SJSA1 (cell line): ENCODE measurements around the gene COPB1. TPM values are rescaled to one million over a fixed set of nuclear protein-coding genes. Genes with fewer than 3 reads are reported as not detected.
A peak's percentile ranks its signal among the peaks of the same experiment; 100 is the strongest.

ENCODE experiments used
- DNase-seq, 2 experiments: peaks; one replicate each; pipeline ENCODE4 v3.0.0-alpha.2; 2015 to 2020; ENCODE audit warnings: low spot score in 2 of 2, low read depth in 1 of 2
- H3K27ac ChIP-seq: fragments of 250-450 bp; sonication (Bioruptor Pico); 2 replicates; pipeline ENCODE4 v1.5.1; 2020; ENCODE audit warnings: mild to moderate bottlenecking, moderate library complexity
- H3K27me3 ChIP-seq: fragments of 250-450 bp; sonication (Bioruptor Pico); replicated peaks from 2 replicates; pipeline ENCODE4 v1.5.1; 2020; ENCODE audit warnings: mild to moderate bottlenecking, moderate library complexity
- H3K36me3 ChIP-seq: fragments of 250-450 bp; sonication (Bioruptor Pico); 2 replicates; pipeline ENCODE4 v1.5.1; 2020; ENCODE audit warnings: mild to moderate bottlenecking
- H3K4me1 ChIP-seq: fragments of 250-450 bp; sonication (Bioruptor Pico); replicated peaks from 2 replicates; pipeline ENCODE4 v1.6.1; 2021; ENCODE audit warnings: mild to moderate bottlenecking
- H3K4me3 ChIP-seq: fragments of 250-450 bp; sonication (Bioruptor Pico); 2 replicates; pipeline ENCODE4 v1.5.1; 2020; ENCODE audit warnings: mild to moderate bottlenecking
- H3K9me3 ChIP-seq: fragments of 250-450 bp; sonication (Bioruptor Pico); replicated peaks from 2 replicates; pipeline ENCODE4 v1.5.1; 2020; ENCODE audit warnings: mild to moderate bottlenecking
- total RNA-seq: library from RNA; depleted of rRNA; stranded (reverse); fragments of >200 nt; shearing (Covaris generic); gene quantifications from 2 replicates; pipeline ENCODE4 v1.2.3, GENCODE V29; 2014

The COPB1 gene
- total RNA-seq, 1 experiment from 2014 or later: 423 TPM

- DNase-seq: no peak
- Histone ChIP-seq H3K27ac (no peak overlapping the region), H3K27me3 (no peaks in the 10 kb centered on the region), H3K4me1 (no peaks in the 10 kb centered on the region), H3K4me3 (no peak overlapping the region), H3K9me3 (no peaks in the 10 kb centered on the region), H3K36me3 (peaks cover 100% of the 10 kb centered on the region)
Measured at GRCh38 chr11:14480716-14481115, 18.9 kb downstream of the COPB1 start.

- DNase-seq: no peak
- Histone ChIP-seq H3K36me3 (peaks cover 100% of the 10 kb centered on the region), H3K4me3 (no peak overlapping the region), H3K27ac (no peak overlapping the region), H3K9me3 (no peaks in the 10 kb centered on the region), H3K27me3 (no peaks in the 10 kb centered on the region), H3K4me1 (no peaks in the 10 kb centered on the region; the same call in 1 of the 2 replicates)
Measured at GRCh38 chr11:14471127-14471526, 28.5 kb downstream of the COPB1 start.

GRCh38 chr11:14463623-14464022 lies 36.0 kb downstream of the COPB1 start:
- Histone ChIP-seq H3K27ac (no peak overlapping the region), H3K27me3 (no peaks in the 10 kb centered on the region), H3K9me3 (no peaks in the 10 kb centered on the region), H3K4me3 (no peak overlapping the region), H3K36me3 (peaks cover 99% of the 10 kb centered on the region), H3K4me1 (no peaks in the 10 kb centered on the region)
- DNase-seq: no peak

- DNase-seq: no peak
- Histone ChIP-seq H3K36me3 (peaks cover 91% of the 10 kb centered on the region), H3K27me3 (no peaks in the 10 kb centered on the region), H3K9me3 (no peaks in the 10 kb centered on the region), H3K27ac (no peak overlapping the region), H3K4me3 (no peak overlapping the region), H3K4me1 (no peaks in the 10 kb centered on the region)
Measured at GRCh38 chr11:14460147-14460546, 39.5 kb downstream of the COPB1 start.

- Histone ChIP-seq H3K27me3 (no peaks in the 10 kb centered on the region), H3K9me3 (no peaks in the 10 kb centered on the region), H3K27ac (no peak overlapping the region), H3K4me1 (no peaks in the 10 kb centered on the region), H3K36me3 (peaks cover 74% of the 10 kb centered on the region), H3K4me3 (no peak overlapping the region)
- no peak for DNase-seq
Measured at GRCh38 chr11:14458377-14458776, 41.2 kb downstream of the COPB1 start.

- no peak overlapping the region for H3K27ac ChIP-seq
- DNase-seq: no peak
- peaks cover 64% of the 10 kb centered on the region for H3K36me3 ChIP-seq
Measured at GRCh38 chr11:14455648-14456430, 43.8 kb downstream of the COPB1 start.

GRCh38 chr11:14454861-14455632 lies 44.6 kb downstream of the COPB1 start:
- H3K27ac ChIP-seq: no peak overlapping the region
- H3K4me3 ChIP-seq: no peak overlapping the region
- H3K27me3 ChIP-seq: no peaks in the 10 kb centered on the region
- H3K4me1 ChIP-seq: peaks cover 5% of the 10 kb centered on the region
- peak in 1 of 2 experiments; percentile 79 for DNase-seq
- H3K9me3 ChIP-seq: 0 out of 2 replicates have a peak, but pooled peaks cover 3% of the 10 kb centered on the region
- H3K36me3 ChIP-seq: peaks cover 56% of the 10 kb centered on the region

More at GRCh38 chr11:14455648-14456430, 43.8 kb downstream of the COPB1 start:
- Histone ChIP-seq H3K27me3 (no peaks in the 10 kb centered on the region), H3K9me3 (0 out of 2 replicates have a peak, but pooled peaks cover 3% of the 10 kb centered on the region), H3K4me3 (no peak overlapping the region), H3K4me1 (peaks cover 5% of the 10 kb centered on the region)

GRCh38 chr11:14451825-14452224 lies 47.8 kb downstream of the COPB1 start:
- no peaks in the 10 kb centered on the region for H3K27me3 ChIP-seq
- 0 out of 2 replicates have a peak, but pooled peaks cover 3% of the 10 kb centered on the region for H3K9me3 ChIP-seq
- peaks cover 17% of the 10 kb centered on the region for H3K4me1 ChIP-seq
- H3K27ac ChIP-seq: no peak overlapping the region
- DNase-seq: no peak
- H3K4me3 ChIP-seq: no peak overlapping the region
- peaks cover 29% of the 10 kb centered on the region for H3K36me3 ChIP-seq

- H3K4me3 ChIP-seq: no peak overlapping the region
- H3K4me1 ChIP-seq: peaks cover 42% of the 10 kb centered on the region
- peaks cover 13% of the 10 kb centered on the region for H3K36me3 ChIP-seq
- H3K9me3 ChIP-seq: 0 out of 2 replicates have a peak, but pooled peaks cover 3% of the 10 kb centered on the region
- H3K27ac ChIP-seq: no peak overlapping the region; the same call in 1 of the 2 replicates
- H3K27me3 ChIP-seq: no peaks in the 10 kb centered on the region
- peak in 1 of 2 experiments; percentile 26 for DNase-seq
Measured at GRCh38 chr11:14449302-14449714, 50.3 kb downstream of the COPB1 start.

GRCh38 chr11:14448240-14448639 lies 51.4 kb downstream of the COPB1 start:
- 0 out of 2 replicates have a peak, but pooled peaks cover 3% of the 10 kb centered on the region for H3K9me3 ChIP-seq
- peaks cover 53% of the 10 kb centered on the region for H3K4me1 ChIP-seq
- peaks cover 13% of the 10 kb centered on the region for H3K36me3 ChIP-seq
- H3K4me3 ChIP-seq: no peak overlapping the region
- no peaks in the 10 kb centered on the region for H3K27me3 ChIP-seq
- no peak for DNase-seq
- H3K27ac ChIP-seq: no peak overlapping the region

GRCh38 chr11:14446701-14447169 lies 52.9 kb downstream of the COPB1 start:
- peak in 1 of 2 experiments; percentile 77 for DNase-seq
- Histone ChIP-seq H3K36me3 (peaks cover 1% of the 10 kb centered on the region; the same call in 1 of the 2 replicates), H3K27ac (peak overlapping the region; percentile 87), H3K27me3 (no peaks in the 10 kb centered on the region), H3K4me1 (peaks cover 48% of the 10 kb centered on the region), H3K9me3 (0 out of 2 replicates have a peak, but pooled peaks cover 1% of the 10 kb centered on the region), H3K4me3 (0 out of 2 replicates have a peak overlapping the region, but pooled peaks have one; percentile 2)

- Histone ChIP-seq H3K4me1 (peaks cover 47% of the 10 kb centered on the region), H3K4me3 (0 out of 2 replicates have a peak overlapping the region, but pooled peaks have one; percentile 2), H3K27me3 (no peaks in the 10 kb centered on the region), H3K27ac (peak overlapping the region; percentile 87), H3K9me3 (no peaks in the 10 kb centered on the region), H3K36me3 (no peaks in the 10 kb centered on the region)
- DNase-seq: peak; percentile 64 to 70
Measured at GRCh38 chr11:14445542-14446530, 53.8 kb downstream of the COPB1 start.
